AG04450 (cell line): ENCODE results near the gene STARD10. TPM values are rescaled to one million over a fixed set of nuclear protein-coding genes. Genes with fewer than 3 reads are reported as not detected.
"Not testable (repeated sequence)": the region's sequence is repeated elsewhere in the genome, so short reads cannot be mapped to it uniquely, and the experiment has no call there.

Experiments
- CTCF ChIA-PET: fragments of 300-600, 350-600 bp; formaldehyde crosslinking; extraction: SDS; loops from one replicate; lab custom pipeline; 2022; ENCODE audit warnings: antibody characterized with exemption, inconsistent platforms; lab: Charles Lee
- POLR2A ChIA-PET: fragments of 350-600 bp; formaldehyde crosslinking; extraction: SDS; loops from one replicate; lab custom pipeline; 2021; ENCODE audit warnings: antibody characterized with exemption, inconsistent platforms; lab: Yijun Ruan, JAX
- DNase-seq: peaks from one replicate; pipeline ENCODE4 v3.0.0-alpha.2; 2011; ENCODE audit warnings: low read depth, low spot score
- H3K27ac ChIP-seq: one replicate; pipeline ENCODE4 v1.5.1; 2012; ENCODE audit warnings: low read depth, low read length, control low read depth
- H3K27me3 ChIP-seq: one replicate; pipeline ENCODE4 v1.6.0; 2012; ENCODE audit warnings: low read length; ENCODE audit not compliant: control insufficient read depth, insufficient read depth
- H3K4me3 ChIP-seq: 2 replicates; pipeline ENCODE4 v1.5.1; 2011; ENCODE audit warnings: mild to moderate bottlenecking, low read depth, low read length, control low read depth
- H3K9me3 ChIP-seq: 2 replicates; pipeline ENCODE4 v1.5.1; 2012; ENCODE audit warnings: low read length; ENCODE audit not compliant: control insufficient read depth, insufficient read depth
- polyA plus RNA-seq: library from polyadenylated mRNA; depleted of rRNA; stranded (reverse); fragments of >200 nt; gene quantifications from 2 replicates; pipeline ENCODE4 v1.2.3, GENCODE V29; 2011
- TF ChIP-seq, protein P1 (sequence below): IDR thresholded peaks from 2 replicates; pipeline ENCODE4 v1.5.1; 2011; ENCODE audit warnings: low read depth, low read length, control low read depth, inconsistent platforms

STARD10 gene
- polyA plus RNA-seq, 1 experiment = 38.4 TPM

GRCh38 chr11:72829178-72829577, 35.3 kb upstream of the STARD10 start:
- POLR2A ChIA-PET = no interaction called here
- CTCF ChIA-PET = interaction anchor here (1.0 to 2.9 kb wide), 3 partner anchors 104 to 460 kb away, joined by 3 to 23 read pairs (median 12); no protein-coding TSS in a partner anchor
- TF ChIP-seq, protein P1, sequence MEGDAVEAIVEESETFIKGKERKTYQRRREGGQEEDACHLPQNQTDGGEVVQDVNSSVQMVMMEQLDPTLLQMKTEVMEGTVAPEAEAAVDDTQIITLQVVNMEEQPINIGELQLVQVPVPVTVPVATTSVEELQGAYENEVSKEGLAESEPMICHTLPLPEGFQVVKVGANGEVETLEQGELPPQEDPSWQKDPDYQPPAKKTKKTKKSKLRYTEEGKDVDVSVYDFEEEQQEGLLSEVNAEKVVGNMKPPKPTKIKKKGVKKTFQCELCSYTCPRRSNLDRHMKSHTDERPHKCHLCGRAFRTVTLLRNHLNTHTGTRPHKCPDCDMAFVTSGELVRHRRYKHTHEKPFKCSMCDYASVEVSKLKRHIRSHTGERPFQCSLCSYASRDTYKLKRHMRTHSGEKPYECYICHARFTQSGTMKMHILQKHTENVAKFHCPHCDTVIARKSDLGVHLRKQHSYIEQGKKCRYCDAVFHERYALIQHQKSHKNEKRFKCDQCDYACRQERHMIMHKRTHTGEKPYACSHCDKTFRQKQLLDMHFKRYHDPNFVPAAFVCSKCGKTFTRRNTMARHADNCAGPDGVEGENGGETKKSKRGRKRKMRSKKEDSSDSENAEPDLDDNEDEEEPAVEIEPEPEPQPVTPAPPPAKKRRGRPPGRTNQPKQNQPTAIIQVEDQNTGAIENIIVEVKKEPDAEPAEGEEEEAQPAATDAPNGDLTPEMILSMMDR = no peak
- no peak overlapping the region for H3K27ac ChIP-seq
- DNase-seq = no peak
- no peaks in the 10 kb centered on the region for H3K9me3 ChIP-seq
- no peaks in the 10 kb centered on the region for H3K27me3 ChIP-seq
- no peak overlapping the region for H3K4me3 ChIP-seq

DNA sequence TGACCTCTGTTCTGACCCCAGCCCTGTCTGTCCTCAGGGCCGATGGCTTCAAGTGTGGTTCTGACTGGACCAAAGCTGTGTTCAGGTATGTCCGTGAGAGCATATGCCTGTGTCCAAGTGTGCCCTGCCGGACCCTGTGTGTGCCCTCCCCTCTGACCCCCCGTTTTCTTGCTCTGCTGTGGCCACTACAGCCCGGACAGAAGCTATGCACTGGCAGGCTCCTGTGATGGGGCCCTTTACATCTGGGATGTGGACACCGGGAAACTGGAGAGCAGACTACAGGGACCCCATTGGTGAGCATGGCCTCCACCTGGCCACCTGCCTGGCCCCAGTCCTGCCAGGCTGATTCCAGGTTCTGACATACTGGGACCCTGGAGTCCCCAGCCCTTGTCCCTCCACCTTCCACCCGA, 34.9 kb upstream of the STARD10 start:
- CTCF ChIA-PET = interaction anchor here (0.7 to 2.9 kb wide), 4 partner anchors 103 to 522 kb away, joined by 3 to 23 read pairs (median 8); no protein-coding TSS in a partner anchor
- DNase-seq = no peak
- TF ChIP-seq, protein P1 = no peak
- POLR2A ChIA-PET = no interaction called here
- Histone ChIP-seq H3K4me3 (no peak overlapping the region), H3K27ac (no peak overlapping the region), H3K9me3 (no peaks in the 10 kb centered on the region), H3K27me3 (no peaks in the 10 kb centered on the region)

DNA sequence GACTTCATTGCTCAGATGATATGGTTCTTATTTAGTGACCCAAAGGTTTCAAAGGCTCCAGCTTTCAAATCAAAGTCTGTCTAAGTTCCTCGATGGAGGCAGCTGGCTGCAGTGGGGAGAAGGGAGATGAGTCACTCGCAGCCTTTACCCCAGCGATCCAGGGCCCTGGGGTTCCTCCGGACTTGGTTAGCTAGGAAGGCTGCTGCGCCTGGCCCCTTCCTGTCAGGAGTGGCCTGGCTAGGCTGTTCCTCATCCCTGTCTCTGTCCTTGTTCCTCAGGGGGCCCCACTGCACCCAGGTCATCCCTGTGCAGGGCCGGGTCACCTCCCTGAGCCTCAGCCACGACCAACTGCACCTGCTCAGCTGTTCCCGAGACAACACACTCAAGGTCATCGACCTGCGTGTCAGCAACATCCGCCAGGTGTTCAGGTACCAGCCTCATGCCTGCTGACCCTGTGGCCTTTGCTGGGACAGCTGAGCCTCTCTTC, 34.3 kb upstream of the STARD10 start:
- TF ChIP-seq, protein P1 = no peak
- H3K4me3 ChIP-seq = no peak overlapping the region
- no peaks in the 10 kb centered on the region for H3K27me3 ChIP-seq
- no peak for DNase-seq
- ChIA-PET CTCF (interaction anchor here (0.7 to 2.9 kb wide), 6 partner anchors 103 to 523 kb away, joined by 3 to 23 read pairs (median 5); no protein-coding TSS in a partner anchor), POLR2A (no interaction called here)
- H3K9me3 ChIP-seq = no peaks in the 10 kb centered on the region
- no peak overlapping the region for H3K27ac ChIP-seq

DNA sequence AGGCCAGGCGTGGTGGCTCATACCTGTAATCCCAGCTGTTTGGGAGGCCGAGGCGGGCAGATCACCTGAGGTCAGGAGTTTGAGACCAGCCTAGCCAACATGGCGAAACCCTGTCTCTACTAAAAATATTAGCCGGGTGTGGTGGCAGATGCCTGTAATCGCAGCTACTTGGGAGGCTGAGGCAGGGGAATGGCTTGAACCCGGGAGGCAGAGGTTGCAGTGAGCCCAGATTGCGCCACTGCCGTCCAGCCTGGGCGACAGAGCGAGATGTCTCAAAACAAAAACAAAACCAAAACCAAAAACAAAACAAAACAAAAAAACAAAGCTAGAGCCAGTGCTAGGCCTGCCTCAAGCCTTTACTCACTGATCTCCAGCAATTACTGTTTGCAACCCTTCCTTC, 33.8 kb upstream of the STARD10 start:
- POLR2A ChIA-PET, H3K4me3 ChIP-seq, DNase-seq, H3K27me3 ChIP-seq, H3K27ac ChIP-seq, H3K9me3 ChIP-seq: not testable (repeated sequence)
- CTCF ChIA-PET = interaction anchor here (1.4 to 2.9 kb wide), 5 partner anchors 102 to 462 kb away, joined by 3 to 23 read pairs (median 5); no protein-coding TSS in a partner anchor

GRCh38 chr11:72826942-72827480, 33.2 kb upstream of the STARD10 start:
- POLR2A ChIA-PET = no interaction called here
- CTCF ChIA-PET = interaction anchor here (0.5 to 2.9 kb wide), 6 partner anchors 102 to 462 kb away, joined by 3 to 23 read pairs (median 5); no protein-coding TSS in a partner anchor
- H3K4me3 ChIP-seq = no peak overlapping the region
- no peak overlapping the region for H3K27ac ChIP-seq
- no peaks in the 10 kb centered on the region for H3K9me3 ChIP-seq
- no peak for DNase-seq
- no peaks in the 10 kb centered on the region for H3K27me3 ChIP-seq
- TF ChIP-seq, protein P1 = no peak
